ENCODE results near the gene PKNOX2. TPM values are rescaled to one million over a fixed set of nuclear protein-coding genes. Genes with fewer than 3 reads are reported as not detected.

Gene PKNOX2
- total and polyA plus RNA-seq, 4 donors: 0.14 to 0.29 (median 0.24) TPM

GRCh38 chr11:125199915-125200314 lies 35.4 kb downstream of the PKNOX2 start:
- 86% methylated on average over 2 of the region's 2 CpGs for WGBS
- H3K9me3 ChIP-seq (ENCODE audit: control insufficient read depth in 4 of 4, low read length in 3 of 4): no peaks in the 10 kb centered on the region
- DNase-seq (ENCODE audit: low spot score): no peak
- no peaks in the 10 kb centered on the region for H3K4me1 ChIP-seq (ENCODE audit: control insufficient read depth in 4 of 4, insufficient read depth in 4 of 4, low read length in 3 of 4)
- TF ChIP-seq, protein P1, sequence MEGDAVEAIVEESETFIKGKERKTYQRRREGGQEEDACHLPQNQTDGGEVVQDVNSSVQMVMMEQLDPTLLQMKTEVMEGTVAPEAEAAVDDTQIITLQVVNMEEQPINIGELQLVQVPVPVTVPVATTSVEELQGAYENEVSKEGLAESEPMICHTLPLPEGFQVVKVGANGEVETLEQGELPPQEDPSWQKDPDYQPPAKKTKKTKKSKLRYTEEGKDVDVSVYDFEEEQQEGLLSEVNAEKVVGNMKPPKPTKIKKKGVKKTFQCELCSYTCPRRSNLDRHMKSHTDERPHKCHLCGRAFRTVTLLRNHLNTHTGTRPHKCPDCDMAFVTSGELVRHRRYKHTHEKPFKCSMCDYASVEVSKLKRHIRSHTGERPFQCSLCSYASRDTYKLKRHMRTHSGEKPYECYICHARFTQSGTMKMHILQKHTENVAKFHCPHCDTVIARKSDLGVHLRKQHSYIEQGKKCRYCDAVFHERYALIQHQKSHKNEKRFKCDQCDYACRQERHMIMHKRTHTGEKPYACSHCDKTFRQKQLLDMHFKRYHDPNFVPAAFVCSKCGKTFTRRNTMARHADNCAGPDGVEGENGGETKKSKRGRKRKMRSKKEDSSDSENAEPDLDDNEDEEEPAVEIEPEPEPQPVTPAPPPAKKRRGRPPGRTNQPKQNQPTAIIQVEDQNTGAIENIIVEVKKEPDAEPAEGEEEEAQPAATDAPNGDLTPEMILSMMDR (IDR thresholded peaks at IDR 0.05; ENCODE audit: low read depth, low read length, missing input control): no peak
- no peak for TF ChIP-seq FOXA1 (IDR thresholded peaks at IDR 0.05)
- TF ChIP-seq RAD21 (IDR thresholded peaks at IDR 0.05): no peak
- TF ChIP-seq HNF4A (conservative IDR thresholded peaks at IDR 0.05): no peak
- TF ChIP-seq TAF1 (conservative IDR thresholded peaks at IDR 0.05): no peak
- no peak for TF ChIP-seq MAX (IDR thresholded peaks at IDR 0.05)
- TF ChIP-seq HNF4G (IDR thresholded peaks at IDR 0.05): no peak
- no peak for TF ChIP-seq YY1 (IDR thresholded peaks at IDR 0.05)
- no peak for TF ChIP-seq EGR1 (IDR thresholded peaks at IDR 0.05; ENCODE audit: low read depth in 2 of 2)
- TF ChIP-seq, protein P2, sequence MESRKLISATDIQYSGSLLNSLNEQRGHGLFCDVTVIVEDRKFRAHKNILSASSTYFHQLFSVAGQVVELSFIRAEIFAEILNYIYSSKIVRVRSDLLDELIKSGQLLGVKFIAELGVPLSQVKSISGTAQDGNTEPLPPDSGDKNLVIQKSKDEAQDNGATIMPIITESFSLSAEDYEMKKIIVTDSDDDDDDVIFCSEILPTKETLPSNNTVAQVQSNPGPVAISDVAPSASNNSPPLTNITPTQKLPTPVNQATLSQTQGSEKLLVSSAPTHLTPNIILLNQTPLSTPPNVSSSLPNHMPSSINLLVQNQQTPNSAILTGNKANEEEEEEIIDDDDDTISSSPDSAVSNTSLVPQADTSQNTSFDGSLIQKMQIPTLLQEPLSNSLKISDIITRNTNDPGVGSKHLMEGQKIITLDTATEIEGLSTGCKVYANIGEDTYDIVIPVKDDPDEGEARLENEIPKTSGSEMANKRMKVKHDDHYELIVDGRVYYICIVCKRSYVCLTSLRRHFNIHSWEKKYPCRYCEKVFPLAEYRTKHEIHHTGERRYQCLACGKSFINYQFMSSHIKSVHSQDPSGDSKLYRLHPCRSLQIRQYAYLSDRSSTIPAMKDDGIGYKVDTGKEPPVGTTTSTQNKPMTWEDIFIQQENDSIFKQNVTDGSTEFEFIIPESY (IDR thresholded peaks at IDR 0.05): no peak
- TF ChIP-seq, protein P3, sequence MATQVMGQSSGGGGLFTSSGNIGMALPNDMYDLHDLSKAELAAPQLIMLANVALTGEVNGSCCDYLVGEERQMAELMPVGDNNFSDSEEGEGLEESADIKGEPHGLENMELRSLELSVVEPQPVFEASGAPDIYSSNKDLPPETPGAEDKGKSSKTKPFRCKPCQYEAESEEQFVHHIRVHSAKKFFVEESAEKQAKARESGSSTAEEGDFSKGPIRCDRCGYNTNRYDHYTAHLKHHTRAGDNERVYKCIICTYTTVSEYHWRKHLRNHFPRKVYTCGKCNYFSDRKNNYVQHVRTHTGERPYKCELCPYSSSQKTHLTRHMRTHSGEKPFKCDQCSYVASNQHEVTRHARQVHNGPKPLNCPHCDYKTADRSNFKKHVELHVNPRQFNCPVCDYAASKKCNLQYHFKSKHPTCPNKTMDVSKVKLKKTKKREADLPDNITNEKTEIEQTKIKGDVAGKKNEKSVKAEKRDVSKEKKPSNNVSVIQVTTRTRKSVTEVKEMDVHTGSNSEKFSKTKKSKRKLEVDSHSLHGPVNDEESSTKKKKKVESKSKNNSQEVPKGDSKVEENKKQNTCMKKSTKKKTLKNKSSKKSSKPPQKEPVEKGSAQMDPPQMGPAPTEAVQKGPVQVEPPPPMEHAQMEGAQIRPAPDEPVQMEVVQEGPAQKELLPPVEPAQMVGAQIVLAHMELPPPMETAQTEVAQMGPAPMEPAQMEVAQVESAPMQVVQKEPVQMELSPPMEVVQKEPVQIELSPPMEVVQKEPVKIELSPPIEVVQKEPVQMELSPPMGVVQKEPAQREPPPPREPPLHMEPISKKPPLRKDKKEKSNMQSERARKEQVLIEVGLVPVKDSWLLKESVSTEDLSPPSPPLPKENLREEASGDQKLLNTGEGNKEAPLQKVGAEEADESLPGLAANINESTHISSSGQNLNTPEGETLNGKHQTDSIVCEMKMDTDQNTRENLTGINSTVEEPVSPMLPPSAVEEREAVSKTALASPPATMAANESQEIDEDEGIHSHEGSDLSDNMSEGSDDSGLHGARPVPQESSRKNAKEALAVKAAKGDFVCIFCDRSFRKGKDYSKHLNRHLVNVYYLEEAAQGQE (IDR thresholded peaks at IDR 0.05): no peak
- TF ChIP-seq NR2F2 (IDR thresholded peaks at IDR 0.05): no peak
- TF ChIP-seq JUND (IDR thresholded peaks at IDR 0.05): no peak
- TF ChIP-seq SP1 (IDR thresholded peaks at IDR 0.05): no peak
- TF ChIP-seq GABPA (IDR thresholded peaks at IDR 0.05 in 1 of 2, conservative IDR thresholded peaks at IDR 0.05 in 1 of 2): no peak
- H3K27me3 ChIP-seq (ENCODE audit: control insufficient read depth in 4 of 4, insufficient read depth in 4 of 4, low read length in 3 of 4): no peaks in the 10 kb centered on the region
- H3K36me3 ChIP-seq (ENCODE audit: control insufficient read depth in 4 of 4, insufficient read depth in 3 of 4, low read depth in 1 of 4, low read length in 3 of 4): no peaks in the 10 kb centered on the region
- H3K27ac ChIP-seq (ENCODE audit: low read depth in 1 of 2, low read length in 2 of 2): no peak overlapping the region
- H3K4me3 ChIP-seq (ENCODE audit: low read depth in 1 of 3, low read length in 3 of 3): no peak overlapping the region
- no peak overlapping the region for H3K9ac ChIP-seq (ENCODE audit: low read depth in 1 of 2, low read length in 2 of 2)

DNA sequence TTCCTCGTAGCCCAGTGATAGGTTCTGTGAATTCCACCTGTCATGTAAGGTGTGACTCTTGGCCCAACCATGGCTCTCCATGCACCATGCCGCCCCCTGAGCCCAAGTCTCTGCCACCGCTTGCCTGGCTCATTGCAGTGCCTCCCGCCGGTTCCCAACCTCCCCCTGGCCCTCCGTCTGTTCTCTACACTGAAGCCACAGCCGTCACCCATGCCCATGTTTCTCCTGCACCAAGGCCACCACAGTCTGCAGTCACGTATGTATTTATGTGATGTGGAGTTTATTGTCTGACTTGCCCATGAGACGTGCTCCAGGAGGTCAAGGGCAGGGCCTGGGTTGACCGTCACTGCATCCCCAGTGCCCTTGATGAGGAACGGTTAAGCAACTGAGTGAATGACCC lies 35.9 kb downstream of the PKNOX2 start:
- Histone ChIP-seq H3K9me3 (ENCODE audit: control insufficient read depth in 4 of 4, low read length in 3 of 4) (no peaks in the 10 kb centered on the region), H3K9ac (ENCODE audit: low read depth in 1 of 2, low read length in 2 of 2) (no peak overlapping the region), H3K27me3 (ENCODE audit: control insufficient read depth in 4 of 4, insufficient read depth in 4 of 4, low read length in 3 of 4) (no peaks in the 10 kb centered on the region), H3K36me3 (ENCODE audit: control insufficient read depth in 4 of 4, insufficient read depth in 3 of 4, low read depth in 1 of 4, low read length in 3 of 4) (no peaks in the 10 kb centered on the region), H3K27ac (ENCODE audit: low read depth in 1 of 2, low read length in 2 of 2) (no peak overlapping the region), H3K4me3 (ENCODE audit: low read depth in 1 of 3, low read length in 3 of 3) (no peak overlapping the region), H3K4me1 (ENCODE audit: control insufficient read depth in 4 of 4, insufficient read depth in 4 of 4, low read length in 3 of 4) (no peaks in the 10 kb centered on the region)
- DNase-seq (ENCODE audit: low spot score): no peak
- 92% methylated on average over 11 of the region's 11 CpGs for WGBS
- TF ChIP-seq, protein P2 (IDR thresholded peaks at IDR 0.05): no peak
- TF ChIP-seq, protein P3 (IDR thresholded peaks at IDR 0.05): no peak
- TF ChIP-seq, protein P4, sequence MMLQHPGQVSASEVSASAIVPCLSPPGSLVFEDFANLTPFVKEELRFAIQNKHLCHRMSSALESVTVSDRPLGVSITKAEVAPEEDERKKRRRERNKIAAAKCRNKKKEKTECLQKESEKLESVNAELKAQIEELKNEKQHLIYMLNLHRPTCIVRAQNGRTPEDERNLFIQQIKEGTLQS (IDR thresholded peaks at IDR 0.05): no peak
- TF ChIP-seq HNF4G (IDR thresholded peaks at IDR 0.05): no peak
- no peak for TF ChIP-seq RXRA (IDR thresholded peaks at IDR 0.05)
- TF ChIP-seq JUND (IDR thresholded peaks at IDR 0.05): no peak
